Retinal pigment epithelial cell (primary cell): Measurements from ENCODE around the gene HDHD2.

Experiments
- DNase-seq: peaks from one replicate; pipeline ENCODE4 v3.0.0-alpha.2; 2010; ENCODE audit warnings: low read depth
- H3K4me3 ChIP-seq: 2 replicates; pipeline ENCODE4 v1.5.1; 2011; ENCODE audit warnings: mild to moderate bottlenecking, low read length, control low read depth, moderate library complexity
- TF ChIP-seq, protein P1 (sequence below): conservative IDR thresholded peaks from 2 replicates; pipeline ENCODE4 v1.5.1; 2011; ENCODE audit warnings: low read depth, low read length, control low read depth, inconsistent platforms

The HDHD2 gene

DNA sequence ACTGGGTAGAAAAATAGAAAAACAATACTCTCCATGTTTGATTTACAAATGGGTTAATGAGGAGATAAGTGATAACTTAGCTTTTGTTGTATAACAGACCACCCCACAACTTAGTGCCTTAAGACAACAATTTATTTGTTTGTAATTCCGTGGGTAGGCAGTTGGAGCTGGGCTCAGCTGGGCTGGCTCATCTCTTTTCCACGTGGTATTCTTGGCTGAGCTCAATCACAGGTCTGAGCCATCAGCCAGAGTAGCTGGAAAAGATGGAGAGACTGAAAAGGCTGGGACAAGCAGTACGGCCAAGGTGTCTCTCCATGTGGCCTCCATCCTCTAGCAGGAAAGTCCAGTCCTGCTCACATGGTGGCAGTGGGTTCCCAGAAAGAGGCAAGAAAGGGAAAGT, 82.7 kb downstream of the HDHD2 start:
- H3K4me3 ChIP-seq: no peak overlapping the region
- no peak for DNase-seq
- TF ChIP-seq, protein P1, sequence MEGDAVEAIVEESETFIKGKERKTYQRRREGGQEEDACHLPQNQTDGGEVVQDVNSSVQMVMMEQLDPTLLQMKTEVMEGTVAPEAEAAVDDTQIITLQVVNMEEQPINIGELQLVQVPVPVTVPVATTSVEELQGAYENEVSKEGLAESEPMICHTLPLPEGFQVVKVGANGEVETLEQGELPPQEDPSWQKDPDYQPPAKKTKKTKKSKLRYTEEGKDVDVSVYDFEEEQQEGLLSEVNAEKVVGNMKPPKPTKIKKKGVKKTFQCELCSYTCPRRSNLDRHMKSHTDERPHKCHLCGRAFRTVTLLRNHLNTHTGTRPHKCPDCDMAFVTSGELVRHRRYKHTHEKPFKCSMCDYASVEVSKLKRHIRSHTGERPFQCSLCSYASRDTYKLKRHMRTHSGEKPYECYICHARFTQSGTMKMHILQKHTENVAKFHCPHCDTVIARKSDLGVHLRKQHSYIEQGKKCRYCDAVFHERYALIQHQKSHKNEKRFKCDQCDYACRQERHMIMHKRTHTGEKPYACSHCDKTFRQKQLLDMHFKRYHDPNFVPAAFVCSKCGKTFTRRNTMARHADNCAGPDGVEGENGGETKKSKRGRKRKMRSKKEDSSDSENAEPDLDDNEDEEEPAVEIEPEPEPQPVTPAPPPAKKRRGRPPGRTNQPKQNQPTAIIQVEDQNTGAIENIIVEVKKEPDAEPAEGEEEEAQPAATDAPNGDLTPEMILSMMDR: no peak

DNA sequence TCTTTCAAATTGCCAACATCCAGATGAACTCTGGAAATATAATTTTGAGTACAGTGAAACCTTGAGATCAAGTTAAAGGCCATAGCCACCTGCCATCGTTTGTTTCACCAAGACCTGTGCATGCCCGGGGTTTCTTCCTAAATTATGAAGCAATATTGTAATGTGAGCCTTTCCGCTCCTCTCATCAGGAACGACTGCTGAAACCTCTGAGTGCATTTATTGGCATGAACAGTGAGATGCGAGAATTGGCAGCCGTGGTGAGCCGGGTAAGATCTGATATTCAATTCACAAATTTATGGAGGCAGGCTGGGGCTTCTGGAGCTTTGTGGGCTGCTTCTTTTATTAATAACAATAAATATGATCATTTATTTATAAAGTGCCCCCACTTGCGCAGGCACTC, 87.2 kb downstream of the HDHD2 start:
- DNase-seq: no peak
- H3K4me3 ChIP-seq: no peak overlapping the region
- TF ChIP-seq, protein P1: no peak

DNA sequence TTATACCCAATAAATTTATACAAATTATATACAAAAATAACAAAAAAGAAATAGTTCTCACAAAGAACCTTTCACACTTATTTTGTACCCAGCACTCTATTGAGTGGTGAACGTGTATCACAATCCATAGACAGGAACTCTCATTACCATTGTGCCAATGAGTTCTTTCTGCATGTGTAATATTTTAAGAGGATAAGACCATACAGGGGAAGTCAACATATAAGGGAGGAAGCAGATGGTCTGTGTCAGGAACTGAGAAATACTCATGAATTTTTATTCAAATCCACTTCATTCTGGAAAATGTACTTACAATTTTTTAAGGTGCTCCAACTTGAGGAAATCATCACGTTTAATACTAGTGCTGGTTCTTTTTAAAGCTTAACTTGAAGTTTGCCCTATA, 87.8 kb downstream of the HDHD2 start:
- H3K4me3 ChIP-seq: no peak overlapping the region
- DNase-seq: no peak
- TF ChIP-seq, protein P1: no peak
